Heart right ventricle (tissue), 16 donors: Measurements from ENCODE around the gene MS4A2. TPM values are rescaled to one million over a fixed set of nuclear protein-coding genes. Genes with fewer than 3 reads are reported as not detected.
"Not testable (repeated sequence)": the region's sequence is repeated elsewhere in the genome, so short reads cannot be mapped to it uniquely, and the experiment has no call there.

Experiments used
- ATAC-seq, 8 donors: fragments of 200-7000 bp; cut with Tn5 transposase; one replicate each; pipeline ENCODE4 v1.9.1; 2020; ENCODE audit warnings: mild to moderate bottlenecking in 8 of 8, moderate library complexity in 8 of 8, moderate number of reproducible peaks in 1 of 8
- DNase-seq, 2 donors: peaks; one replicate each; pipeline ENCODE4 v3.0.0-alpha.2; 2020
- H3K27ac ChIP-seq, 10 donors: fragments of 200-600 bp; sonication (generic) in 2 of 10; one replicate each; pipeline versions ENCODE4 v1.5.0 to v1.8.0; 2020 to 2022; ENCODE audit warnings: mild to moderate bottlenecking in 3 of 10
- H3K27me3 ChIP-seq, 7 donors: fragments of 200-600 bp; one replicate each; pipeline ENCODE4 v1.8.0; 2021 to 2022; ENCODE audit warnings: mild to moderate bottlenecking in 2 of 7
- H3K36me3 ChIP-seq, 9 donors: fragments of 200-600 bp; sonication (generic) in 1 of 9; one replicate each; pipeline versions ENCODE4 v1.5.0 to v1.8.0; 2020 to 2022; ENCODE audit warnings: mild to moderate bottlenecking in 2 of 9
- H3K4me1 ChIP-seq, 9 donors: fragments of 200-600 bp; sonication (generic) in 1 of 9; one replicate each; pipeline versions ENCODE4 v1.5.0 to v1.8.0; 2020 to 2022; ENCODE audit warnings: mild to moderate bottlenecking in 4 of 9
- H3K4me3 ChIP-seq, 10 donors: fragments of 200-600 bp; sonication (generic) in 2 of 10; one replicate each; pipeline versions ENCODE4 v1.5.0 to v1.8.0; 2020 to 2022; ENCODE audit warnings: mild to moderate bottlenecking in 7 of 10, moderate library complexity in 2 of 10
- H3K9me3 ChIP-seq, 11 donors: fragments of 200-600 bp in 10 of 11; sonication (generic) in 2 of 11; one replicate each; pipeline versions ENCODE4 v1.5.0 to v1.8.0; 2013 to 2022; ENCODE audit warnings: mild to moderate bottlenecking in 2 of 11, control low read depth in 1 of 11, moderate library complexity in 1 of 11
- CTCF ChIP-seq, 9 donors: fragments of 200-600 bp; sonication (generic) in 2 of 9; IDR thresholded peaks; one replicate each; pipeline versions ENCODE4 v1.5.0 to v1.8.0; 2021 to 2022; ENCODE audit warnings: antibody characterized with exemption in 9 of 9, mild to moderate bottlenecking in 5 of 9, moderate library complexity in 1 of 9
- WGBS, 2 donors: extraction: QIAGEN DNeasy Blood & Tissue Kit; methylation state at CpG; one replicate each; pipeline ENCODE4 v1.1.7; 2013; ENCODE audit warnings: inconsistent platforms in 1 of 2; 5-methylcytosine and 5-hydroxymethylcytosine counted together
- intact Hi-C, 10 donors: fragments of 100-400 bp; cut with DNase I; formaldehyde crosslinking; loops; one replicate each; pipeline versions ENCODE4 v1.11.1 to v1.14.2; 2022
- polyA plus RNA-seq, 2 donors: library from polyadenylated mRNA; stranded (reverse); fragments of 200-250 nt; gene quantifications; one replicate each; pipeline ENCODE4 v1.2.3, GENCODE V29; 2013
- total RNA-seq, 10 donors: library from RNA; stranded (reverse); fragmentation: NEBNext Ultra II Directional in 3 of 10; extraction: Animal tissue kit (Norgen Biotek cat#: 25700) in 3 of 10; gene quantifications; one replicate each; pipeline versions ENCODE4 v1.2.1 to v1.2.4, GENCODE V29; 2021 to 2023
- donor health status: Arrhythmogenic right ventricular cardiomyopathy.
- donor health status: ischemic (EF 13 %, LVEDD 7.1; RV severe dilation, severe dysfunction).
- donor health status: healthy with polysubstance abuse.
- donor health status: DM: no; HTN: yes; CAD: no.
- donor health status: DM: no; HTN: no; CAD: no.
- donor health status: ischemic (EF 25% LVEDD 6.9; RV normal size, moderate dysfunction).
- donor health status: ischemic (EF 25% LVEDD 5.7; RV mildly dilated, moderate dysfunction).
- donor health status: healthy.
- donor health status: DM: yes; HTN: yes; CAD: no.
- donor health status: Ischemic cardiomyopathy.
- donor health status: ischemic (EF 35%, LVEDD 5.7; RV mildly dilated, moderate dysfunction).
- donor health status: nonischemic (EF 11% LVEDD 7.7; RV severe dilation, severe dysfunction).
- donor health status: DM: yes; HTN: yes; CAD: no.
- donor health status: PGD.
- donor health status: ischemic (EF 29% LVEDD 5.4; RV normal size, mild dysfunction).
- donor health status: nonischemic (EF 23%, LVEDD 6.1; RV moderate dilation, normal function).

Gene MS4A2
- total and polyA plus RNA-seq, 12 donors: 0.06 to 0.79 (median 0.43) TPM; not detected in 4

- intact Hi-C loops: loop anchor here in 2 of 10 donors (5.0 to 10.0 kb wide), 2 partner anchors 303 to 305 kb away; no protein-coding TSS in a partner anchor
- ATAC-seq: peak in 1 of 8 donors; percentile 20
- 60 to 70% methylated on average over 3 of the region's 3 CpGs for WGBS, 2 donors
Observed at GRCh38 chr11:60127311-60127811, 38.9 kb downstream of the MS4A2 start.

GRCh38 chr11:60128376-60128775, 39.9 kb downstream of the MS4A2 start:
- ATAC-seq (no peak), DNase-seq (no peak)
- intact Hi-C loops: loop anchor here in 2 of 10 donors (5.0 to 10.0 kb wide), 2 partner anchors 304 to 306 kb away; no protein-coding TSS in a partner anchor
- TF ChIP-seq CTCF (IDR thresholded peaks at IDR 0.05): no peak
- WGBS, 2 donors: 91 to 92% methylated on average over 2 of the region's 2 CpGs
- Histone ChIP-seq H3K9me3 (no peaks in the 10 kb centered on the region), H3K4me1 (no peaks in the 10 kb centered on the region), H3K4me3 (no peak overlapping the region), H3K36me3 (no peaks in the 10 kb centered on the region), H3K27me3 (no peaks in the 10 kb centered on the region), H3K27ac (no peak overlapping the region)

More at GRCh38 chr11:60127311-60127811, 38.9 kb downstream of the MS4A2 start:
- Histone ChIP-seq H3K27ac (no peak overlapping the region), H3K36me3 (no peaks in the 10 kb centered on the region), H3K9me3 (no peaks in the 10 kb centered on the region), H3K27me3 (no peaks in the 10 kb centered on the region), H3K4me3 (no peak overlapping the region), H3K4me1 (no peaks in the 10 kb centered on the region)
- no peak for DNase-seq
- TF ChIP-seq CTCF (IDR thresholded peaks at IDR 0.05): no peak

- H3K9me3 ChIP-seq, H3K36me3 ChIP-seq, ATAC-seq, H3K4me1 ChIP-seq, H3K4me3 ChIP-seq, H3K27me3 ChIP-seq, H3K27ac ChIP-seq, DNase-seq: not testable (repeated sequence)
- WGBS, 2 donors: 95 to 100% methylated on average over 4 of the region's 4 CpGs
- intact Hi-C loops: loop anchor here in 2 of 10 donors (5.0 to 10.0 kb wide), 2 partner anchors 304 to 307 kb away; no protein-coding TSS in a partner anchor
Observed at GRCh38 chr11:60128866-60129265, 40.4 kb downstream of the MS4A2 start.

- TF ChIP-seq CTCF (IDR thresholded peaks at IDR 0.05): no peak
- Histone ChIP-seq H3K27ac (no peak overlapping the region), H3K4me3 (no peak overlapping the region), H3K36me3 (no peaks in the 10 kb centered on the region), H3K9me3 (peaks cover 0 to 7% (median 0%) of the 10 kb centered on the region in 11 donors), H3K27me3 (no peaks in the 10 kb centered on the region), H3K4me1 (no peaks in the 10 kb centered on the region)
- DNase-seq: no peak
- WGBS, 2 donors: 70 to 79% methylated on average over 3 of the region's 3 CpGs
- no peak for ATAC-seq
- intact Hi-C loops: loop anchor here in 9 of 10 donors (1.0 to 10.0 kb wide), 6 partner anchors 295 to 308 kb away; no protein-coding TSS in a partner anchor
Observed at GRCh38 chr11:60129853-60130252, 41.4 kb downstream of the MS4A2 start.

GRCh38 chr11:60130496-60130895, 42.0 kb downstream of the MS4A2 start:
- H3K27ac ChIP-seq: no peak overlapping the region
- peaks cover 0 to 7% (median 0%) of the 10 kb centered on the region in 11 donors for H3K9me3 ChIP-seq
- TF ChIP-seq CTCF (IDR thresholded peaks at IDR 0.05): peak in 7 of 9 donors; percentile 29 to 49 (median 33)
- H3K27me3 ChIP-seq: no peaks in the 10 kb centered on the region
- intact Hi-C loops: loop anchor here in 7 of 10 donors (1.0 to 10.0 kb wide), 6 partner anchors 296 to 308 kb away; no protein-coding TSS in a partner anchor
- H3K36me3 ChIP-seq: no peaks in the 10 kb centered on the region
- ATAC-seq: peak in 4 of 8 donors; percentile 38 to 62 (median 50)
- H3K4me1 ChIP-seq: no peaks in the 10 kb centered on the region
- no peak overlapping the region for H3K4me3 ChIP-seq
- DNase-seq: peak in 1 of 2 donors; percentile 8
